PFSK-1 (cell line): Measurements from ENCODE around the gene APBA2.

ENCODE experiments used
- FOXP2 ChIP-seq: optimal IDR thresholded peaks from 2 replicates; pipeline ENCODE3; 2011; ENCODE audit warnings: borderline replicate concordance, control low read depth, inconsistent platforms; ENCODE audit not compliant: insufficient read depth; ENCODE audit errors: extremely low read length, extremely low read depth
- POLR2AphosphoS5 ChIP-seq: IDR thresholded peaks from 2 replicates; pipeline ENCODE4 v1.6.1; 2012; ENCODE audit warnings: low read depth, mild to moderate bottlenecking, control low read depth, low read length, moderate library complexity
- REST ChIP-seq, 2 experiments: IDR thresholded peaks; 2 replicates each; pipeline versions ENCODE4 v1.6.1 to v1.8.0; 2011 to 2012; ENCODE audit warnings: low read depth in 2 of 2, low read length in 2 of 2, control low read depth in 1 of 2, inconsistent platforms in 1 of 2, mild to moderate bottlenecking in 1 of 2, moderate library complexity in 1 of 2; ENCODE audit not compliant: insufficient read depth in 1 of 2
- SIN3A ChIP-seq: IDR thresholded peaks from 2 replicates; pipeline ENCODE4 v1.6.1; 2012; ENCODE audit warnings: mild to moderate bottlenecking, low read length, moderate library complexity, borderline replicate concordance; ENCODE audit not compliant: insufficient read depth
- TAF1 ChIP-seq: IDR thresholded peaks from 2 replicates; pipeline ENCODE4 v1.6.1; 2012; ENCODE audit warnings: low read length, control low read depth, borderline replicate concordance; ENCODE audit not compliant: insufficient read depth

The APBA2 gene

GRCh38 chr15:29066838-29067237, 181.1 kb downstream of the APBA2 start:
- no peak for TF ChIP-seq TAF1
- TF ChIP-seq FOXP2: no peak
- no peak for TF ChIP-seq REST (IDR thresholded peaks at IDR 0.05; ENCODE audit: insufficient read depth in 1 of 2, low read depth in 2 of 2, low read length in 2 of 2)
- no peak for TF ChIP-seq SIN3A
- no peak for TF ChIP-seq POLR2AphosphoS5

GRCh38 chr15:29067949-29068348, 182.2 kb downstream of the APBA2 start:
- TF ChIP-seq POLR2AphosphoS5 (no peak), FOXP2 (no peak), SIN3A (no peak), TAF1 (no peak), REST (IDR thresholded peaks at IDR 0.05; ENCODE audit: insufficient read depth in 1 of 2, low read depth in 2 of 2, low read length in 2 of 2) (no peak)

GRCh38 chr15:29070471-29071231, 184.9 kb downstream of the APBA2 start:
- no peak for TF ChIP-seq REST (IDR thresholded peaks at IDR 0.05; ENCODE audit: insufficient read depth in 1 of 2, low read depth in 2 of 2, low read length in 2 of 2)
- no peak for TF ChIP-seq TAF1
- no peak for TF ChIP-seq POLR2AphosphoS5
- no peak for TF ChIP-seq SIN3A
- TF ChIP-seq FOXP2: no peak

- TF ChIP-seq SIN3A: no peak
- TF ChIP-seq REST (IDR thresholded peaks at IDR 0.05; ENCODE audit: insufficient read depth in 1 of 2, low read depth in 2 of 2, low read length in 2 of 2): no peak
- TF ChIP-seq TAF1: no peak
- no peak for TF ChIP-seq POLR2AphosphoS5
- TF ChIP-seq FOXP2: no peak
These were observed 185.6 kb downstream of the APBA2 start for GRCh38 chr15:29071232-29071881.
